ENCODE results near the gene WDR7. TPM values are rescaled to one million over a fixed set of nuclear protein-coding genes. Genes with fewer than 3 reads are reported as not detected.

Gene WDR7
- total and polyA plus RNA-seq, 3 donors from 2014 or later, result 19.4 to 63.6 (median 35.9) TPM

DNA sequence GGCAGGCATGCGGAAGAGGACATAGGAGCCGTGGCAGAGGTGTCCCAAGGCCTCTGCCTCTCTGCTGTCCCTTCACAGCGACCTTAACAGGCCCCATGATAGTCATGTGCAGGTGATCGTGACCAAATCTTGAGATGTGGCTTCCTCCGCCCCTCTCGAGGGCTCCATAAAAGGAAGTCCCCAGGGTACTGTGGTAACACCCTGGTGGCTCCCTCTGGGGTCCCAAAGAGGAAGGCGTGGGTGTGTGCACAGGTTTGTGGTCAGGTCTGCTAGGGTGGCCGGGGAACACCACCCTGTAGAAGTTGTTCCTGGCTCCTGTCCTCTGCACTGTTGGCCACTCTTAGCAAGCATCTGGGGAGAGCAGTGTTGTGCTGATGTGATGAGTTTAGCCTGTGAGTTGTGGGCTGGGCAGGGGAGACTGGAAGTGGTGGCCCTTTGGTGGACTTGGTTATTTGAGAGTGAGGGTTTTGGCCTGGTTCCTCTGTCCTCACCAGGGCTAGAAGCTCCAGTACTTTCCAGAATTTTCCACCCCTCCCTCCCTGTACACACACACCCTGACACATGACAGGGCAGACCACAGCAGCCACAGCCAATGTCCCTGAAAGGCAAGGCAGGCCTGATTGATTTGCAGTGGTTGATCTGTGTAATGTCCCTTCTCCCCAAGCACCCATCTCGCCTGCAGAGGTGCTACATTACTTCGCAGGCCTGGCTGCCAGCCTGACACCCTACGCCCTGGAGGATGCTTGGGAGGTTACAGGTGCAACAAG is 426.8 kb downstream of the WDR7 start:
- Histone ChIP-seq H3K27me3 (no peaks in the 10 kb centered on the region), H3K4me3 (no peak overlapping the region), H3K36me3 (ENCODE audit: low read depth, missing control alignments) (no peaks in the 10 kb centered on the region), H3K9me3 (no peaks in the 10 kb centered on the region), H3K27ac (no peak overlapping the region), H3K4me1 (no peaks in the 10 kb centered on the region)
- no peak for DNase-seq
- intact Hi-C loops (cut with DNase I; ENCODE audit: low total_unique reads), result no loop called here
- 77 to 81% methylated on average over 10 to 11 of the region's 11 CpGs for WGBS, 2 donors
- TF ChIP-seq, protein P1, sequence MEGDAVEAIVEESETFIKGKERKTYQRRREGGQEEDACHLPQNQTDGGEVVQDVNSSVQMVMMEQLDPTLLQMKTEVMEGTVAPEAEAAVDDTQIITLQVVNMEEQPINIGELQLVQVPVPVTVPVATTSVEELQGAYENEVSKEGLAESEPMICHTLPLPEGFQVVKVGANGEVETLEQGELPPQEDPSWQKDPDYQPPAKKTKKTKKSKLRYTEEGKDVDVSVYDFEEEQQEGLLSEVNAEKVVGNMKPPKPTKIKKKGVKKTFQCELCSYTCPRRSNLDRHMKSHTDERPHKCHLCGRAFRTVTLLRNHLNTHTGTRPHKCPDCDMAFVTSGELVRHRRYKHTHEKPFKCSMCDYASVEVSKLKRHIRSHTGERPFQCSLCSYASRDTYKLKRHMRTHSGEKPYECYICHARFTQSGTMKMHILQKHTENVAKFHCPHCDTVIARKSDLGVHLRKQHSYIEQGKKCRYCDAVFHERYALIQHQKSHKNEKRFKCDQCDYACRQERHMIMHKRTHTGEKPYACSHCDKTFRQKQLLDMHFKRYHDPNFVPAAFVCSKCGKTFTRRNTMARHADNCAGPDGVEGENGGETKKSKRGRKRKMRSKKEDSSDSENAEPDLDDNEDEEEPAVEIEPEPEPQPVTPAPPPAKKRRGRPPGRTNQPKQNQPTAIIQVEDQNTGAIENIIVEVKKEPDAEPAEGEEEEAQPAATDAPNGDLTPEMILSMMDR (IDR thresholded peaks at IDR 0.05), result no peak
- TF ChIP-seq POLR2A (IDR thresholded peaks at IDR 0.05), result no peak

DNA sequence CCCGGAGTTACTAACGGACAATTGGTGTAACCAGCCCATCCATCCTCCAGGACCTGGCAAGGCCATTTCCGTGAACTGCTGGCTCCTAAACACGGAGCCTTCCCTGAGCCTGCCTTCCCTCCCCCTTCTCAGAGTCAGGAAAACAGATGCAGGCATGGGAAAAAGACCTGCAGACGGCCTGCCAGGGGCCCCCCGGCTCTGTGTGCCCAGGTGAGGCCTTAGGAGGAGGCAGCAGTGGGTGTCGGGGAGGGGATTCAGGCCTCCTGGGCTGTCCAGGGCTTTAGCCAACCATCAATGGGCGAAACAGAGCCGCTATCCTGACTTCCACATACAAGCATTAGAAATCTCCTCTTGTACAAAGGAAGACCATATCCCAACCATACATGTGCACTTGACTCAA is 427.5 kb downstream of the WDR7 start:
- no peaks in the 10 kb centered on the region for H3K27me3 ChIP-seq
- 75 to 86% methylated on average over 4 to 9 of the region's 9 CpGs for WGBS, 2 donors
- no peak overlapping the region for H3K27ac ChIP-seq

DNA sequence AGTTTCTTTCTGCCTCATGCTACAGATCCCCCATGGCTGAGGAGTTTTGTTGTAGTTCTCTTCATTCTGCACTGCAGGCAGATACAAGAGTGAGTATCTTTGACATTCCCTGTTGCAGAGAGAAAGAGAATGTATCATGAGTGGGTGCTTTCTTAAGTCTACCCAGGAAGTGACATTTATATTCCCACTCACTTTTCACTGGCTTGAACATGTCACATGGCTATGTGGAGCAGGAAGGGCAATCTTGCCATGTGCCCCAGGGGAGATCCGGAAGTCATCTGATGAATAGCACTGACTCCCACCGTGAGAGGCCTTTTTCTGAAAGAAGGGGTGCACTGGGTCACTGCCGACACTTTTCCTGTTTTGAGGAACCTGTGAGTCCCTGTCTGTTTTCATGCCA is 429.3 kb downstream of the WDR7 start:
- Histone ChIP-seq H3K27me3 (no peaks in the 10 kb centered on the region), H3K4me1 (no peaks in the 10 kb centered on the region), H3K27ac (no peak overlapping the region), H3K4me3 (no peak overlapping the region), H3K9me3 (no peaks in the 10 kb centered on the region), H3K36me3 (ENCODE audit: low read depth, missing control alignments) (no peaks in the 10 kb centered on the region)
- WGBS, 2 donors, result 76 to 88% methylated on average over 3 of the region's 3 CpGs
- no peak for TF ChIP-seq POLR2A (IDR thresholded peaks at IDR 0.05)
- TF ChIP-seq, protein P1 (IDR thresholded peaks at IDR 0.05), result no peak
- intact Hi-C loops (cut with DNase I; ENCODE audit: low total_unique reads), result no loop called here
- no peak for DNase-seq

More for the DNA sequence above, 427.5 kb downstream of the WDR7 start:
- no peak for DNase-seq
- intact Hi-C loops (cut with DNase I; ENCODE audit: low total_unique reads), result no loop called here
- Histone ChIP-seq H3K4me3 (no peak overlapping the region), H3K4me1 (no peaks in the 10 kb centered on the region), H3K36me3 (ENCODE audit: low read depth, missing control alignments) (no peaks in the 10 kb centered on the region), H3K9me3 (no peaks in the 10 kb centered on the region)
- TF ChIP-seq POLR2A (IDR thresholded peaks at IDR 0.05), result no peak
- TF ChIP-seq, protein P1 (IDR thresholded peaks at IDR 0.05), result no peak

DNA sequence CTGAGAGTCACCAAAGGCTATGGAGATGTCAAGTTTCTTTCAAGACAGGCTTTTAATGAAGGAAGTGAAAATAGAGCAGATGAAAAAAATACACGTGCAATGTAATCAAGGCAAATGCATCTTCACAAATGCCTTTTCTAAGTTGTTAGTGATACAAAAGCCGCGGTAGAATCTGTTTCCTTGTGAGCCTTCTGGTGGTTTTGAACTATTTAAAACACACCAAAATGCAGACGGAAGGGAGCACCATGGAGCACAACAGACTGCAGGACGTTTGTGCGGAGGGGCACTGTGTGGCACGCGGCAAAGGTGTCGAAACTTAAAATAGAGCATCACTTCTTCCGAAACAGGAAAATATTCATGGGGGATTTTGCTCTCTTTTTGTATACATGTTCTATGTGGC is 430.7 kb downstream of the WDR7 start:
- no peak overlapping the region for H3K27ac ChIP-seq
- no peaks in the 10 kb centered on the region for H3K36me3 ChIP-seq (ENCODE audit: low read depth, missing control alignments)
- 84 to 87% methylated on average over 10 of the region's 10 CpGs for WGBS, 2 donors
- no peak overlapping the region for H3K4me3 ChIP-seq
- no peak for DNase-seq
- H3K9me3 ChIP-seq, result no peaks in the 10 kb centered on the region
- H3K27me3 ChIP-seq, result no peaks in the 10 kb centered on the region
- no peaks in the 10 kb centered on the region for H3K4me1 ChIP-seq
- intact Hi-C loops (cut with DNase I; ENCODE audit: low total_unique reads), result no loop called here
- TF ChIP-seq, protein P1 (IDR thresholded peaks at IDR 0.05), result no peak
- no peak for TF ChIP-seq POLR2A (IDR thresholded peaks at IDR 0.05)

DNA sequence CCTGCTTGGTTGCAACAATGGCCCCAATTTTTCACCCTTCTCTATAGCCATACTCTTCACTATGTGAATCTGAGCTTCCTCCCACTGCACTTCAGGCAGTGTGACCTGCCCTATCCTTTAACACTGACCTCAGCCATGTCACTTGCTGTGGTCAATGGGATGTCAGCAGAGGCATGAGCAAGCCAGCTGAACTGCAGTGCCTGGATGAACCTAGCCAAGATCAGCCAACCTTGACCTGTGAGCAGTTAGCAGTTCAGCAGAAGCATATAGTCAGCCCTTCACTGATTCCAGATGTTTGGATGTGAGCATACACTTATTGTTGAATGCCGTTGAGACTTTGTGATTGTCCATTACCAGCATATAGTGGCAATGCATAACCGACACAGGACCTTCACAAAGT is 432.3 kb downstream of the WDR7 start:
- no peak for TF ChIP-seq POLR2A (IDR thresholded peaks at IDR 0.05)
- TF ChIP-seq, protein P1 (IDR thresholded peaks at IDR 0.05), result no peak

More for the DNA sequence above, 432.3 kb downstream of the WDR7 start:
- Histone ChIP-seq H3K4me1 (no peaks in the 10 kb centered on the region), H3K36me3 (ENCODE audit: low read depth, missing control alignments) (no peaks in the 10 kb centered on the region), H3K9me3 (no peaks in the 10 kb centered on the region), H3K27ac (no peak overlapping the region), H3K27me3 (no peaks in the 10 kb centered on the region), H3K4me3 (no peak overlapping the region)
- WGBS, 2 donors, result 92 to 97% methylated on average over 2 of the region's 2 CpGs
- intact Hi-C loops (cut with DNase I; ENCODE audit: low total_unique reads), result no loop called here
- DNase-seq, result no peak

All from testis (tissue), 3 donors.